ENCODE data around the gene CHSY3.

CHSY3 gene
- 0 to 0.07 reads per million in 2 donors for total RNA-seq

- no peak for DNase-seq
These were observed at the start of gene CHSY3 for GRCh38 chr5:129904102-129904666. CHSY3 (plus strand) TSS chr5:129904465.

GRCh38 chr5:129856325-129856724, 47.9 kb upstream of the CHSY3 start:
- DNase-seq: no peak

GRCh38 chr5:129857116-129857515, 47.1 kb upstream of the CHSY3 start:
- DNase-seq: no peak

- no peak for DNase-seq
These were observed 46.1 kb upstream of the CHSY3 start for GRCh38 chr5:129858131-129858675.

- DNase-seq: no peak
These were observed 19.9 kb upstream of the CHSY3 start for GRCh38 chr5:129884322-129884721.

- no peak for DNase-seq
These were observed 4.8 kb upstream of the CHSY3 start for GRCh38 chr5:129899454-129899853.

- DNase-seq: no peak
These were observed 1.4 kb upstream of the CHSY3 start for GRCh38 chr5:129902816-129903215.

- no peak for DNase-seq
These were observed 681 bp upstream of the CHSY3 start for GRCh38 chr5:129903466-129904101.

- DNase-seq: no peak
These were observed 605 bp downstream of the CHSY3 start for GRCh38 chr5:129904667-129905472.

GRCh38 chr5:129905473-129906176, 1.4 kb downstream of the CHSY3 start:
- no peak for DNase-seq

- no peak for DNase-seq
These were observed 2.1 kb downstream of the CHSY3 start for GRCh38 chr5:129906177-129906887.

GRCh38 chr5:129909225-129909624, 5.0 kb downstream of the CHSY3 start:
- no peak for DNase-seq

- DNase-seq: no peak
These were observed 8.5 kb downstream of the CHSY3 start for GRCh38 chr5:129912601-129913255.

- DNase-seq: no peak
These were observed 11.2 kb downstream of the CHSY3 start for GRCh38 chr5:129915415-129915814.

- DNase-seq: no peak
These were observed 13.0 kb downstream of the CHSY3 start for GRCh38 chr5:129917224-129917623.

- no peak for DNase-seq
These were observed 16.9 kb downstream of the CHSY3 start for GRCh38 chr5:129921204-129921603.

- DNase-seq: no peak
These were observed 26.0 kb downstream of the CHSY3 start for GRCh38 chr5:129930221-129930620.

GRCh38 chr5:129935626-129936025, 31.4 kb downstream of the CHSY3 start:
- DNase-seq: no peak

GRCh38 chr5:129938077-129938476, 33.8 kb downstream of the CHSY3 start:
- DNase-seq: no peak

- no peak for DNase-seq
These were observed 39.7 kb downstream of the CHSY3 start for GRCh38 chr5:129943936-129944335.

- DNase-seq: no peak
These were observed 40.8 kb downstream of the CHSY3 start for GRCh38 chr5:129945028-129945427.

- DNase-seq: no peak
These were observed 41.6 kb downstream of the CHSY3 start for GRCh38 chr5:129945774-129946270.
